ENCODE results near the gene GTF2A2.

DNA sequence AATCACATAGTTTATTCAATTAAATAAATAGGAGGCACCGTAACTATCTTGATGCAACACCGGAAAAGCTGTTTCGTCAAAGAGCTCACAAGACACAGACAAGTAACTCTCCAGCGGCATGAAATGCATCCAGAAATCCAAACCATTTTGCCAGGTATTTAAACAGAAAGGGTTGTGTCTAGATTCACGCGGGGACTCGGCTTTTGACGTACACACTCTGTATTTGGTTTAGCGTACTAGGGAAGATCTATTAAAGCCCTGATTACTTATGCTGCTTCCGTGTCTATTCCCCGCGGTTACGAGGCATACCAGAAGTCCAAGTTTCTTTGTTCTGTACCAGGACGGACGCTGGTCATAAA lies 31.1 kb upstream of the GTF2A2 start:
- no peak for TF ChIP-seq EZH2 (IDR thresholded peaks at IDR 0.05; ENCODE audit: borderline replicate concordance, low read depth, low read length, poor library complexity, severe bottlenecking)
- TF ChIP-seq, protein P1, sequence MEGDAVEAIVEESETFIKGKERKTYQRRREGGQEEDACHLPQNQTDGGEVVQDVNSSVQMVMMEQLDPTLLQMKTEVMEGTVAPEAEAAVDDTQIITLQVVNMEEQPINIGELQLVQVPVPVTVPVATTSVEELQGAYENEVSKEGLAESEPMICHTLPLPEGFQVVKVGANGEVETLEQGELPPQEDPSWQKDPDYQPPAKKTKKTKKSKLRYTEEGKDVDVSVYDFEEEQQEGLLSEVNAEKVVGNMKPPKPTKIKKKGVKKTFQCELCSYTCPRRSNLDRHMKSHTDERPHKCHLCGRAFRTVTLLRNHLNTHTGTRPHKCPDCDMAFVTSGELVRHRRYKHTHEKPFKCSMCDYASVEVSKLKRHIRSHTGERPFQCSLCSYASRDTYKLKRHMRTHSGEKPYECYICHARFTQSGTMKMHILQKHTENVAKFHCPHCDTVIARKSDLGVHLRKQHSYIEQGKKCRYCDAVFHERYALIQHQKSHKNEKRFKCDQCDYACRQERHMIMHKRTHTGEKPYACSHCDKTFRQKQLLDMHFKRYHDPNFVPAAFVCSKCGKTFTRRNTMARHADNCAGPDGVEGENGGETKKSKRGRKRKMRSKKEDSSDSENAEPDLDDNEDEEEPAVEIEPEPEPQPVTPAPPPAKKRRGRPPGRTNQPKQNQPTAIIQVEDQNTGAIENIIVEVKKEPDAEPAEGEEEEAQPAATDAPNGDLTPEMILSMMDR (conservative IDR thresholded peaks at IDR 0.05; ENCODE audit: low read depth, low read length): no peak
